H1 (cell line): ENCODE measurements around the gene POLR2H. TPM values are rescaled to one million over a fixed set of nuclear protein-coding genes. Genes with fewer than 3 reads are reported as not detected.

Source experiments
- CTCF ChIA-PET: fragments of 300-600 bp; sonication (Branson Sonifier 250); formaldehyde crosslinking; loops from one replicate; lab custom pipeline; 2021; ENCODE audit not compliant: partially characterized antibody; lab: Charles Lee
- POLR2A ChIA-PET: fragments of 300-600 bp; sonication (Branson Sonifier 250); formaldehyde crosslinking; loops from one replicate; lab custom pipeline; 2021; ENCODE audit warnings: inconsistent platforms; ENCODE audit not compliant: partially characterized antibody; lab: Charles Lee
- DNase-seq, 2 experiments: peaks; one replicate each; pipeline versions ENCODE4 v3.0.0 to v3.0.0-alpha.2; 2010 to 2022; ENCODE audit warnings: low spot score in 2 of 2, low read depth in 1 of 2, mixed read lengths in 1 of 2
- FAIRE-seq: peaks from 2 replicates; lab custom pipeline; 2011; peaks lifted over from hg19 to GRCh38; lab: Jason Lieb, UNC
- H2AFZ ChIP-seq: 2 replicates; pipeline ENCODE4 v1.8.1; 2012; ENCODE audit warnings: low read length, inconsistent platforms
- H2AK5ac ChIP-seq: 2 replicates; pipeline ENCODE4 v1.6.1; 2013; ENCODE audit warnings: low read depth, low read length
- H2BK120ac ChIP-seq: replicated peaks from 2 replicates; pipeline ENCODE3; 2013; ENCODE audit warnings: low read depth, low read length, inconsistent platforms
- H2BK12ac ChIP-seq: 2 replicates; pipeline ENCODE4 v1.6.1; 2013; ENCODE audit warnings: low read depth, low read length
- H2BK15ac ChIP-seq: 2 replicates; pipeline ENCODE4 v1.6.1; 2013; ENCODE audit warnings: low read length
- H2BK20ac ChIP-seq: 2 replicates; pipeline ENCODE4 v1.6.1; 2013; ENCODE audit warnings: low read length
- H2BK5ac ChIP-seq: 2 replicates; pipeline ENCODE4 v1.6.1; 2013; ENCODE audit warnings: low read depth, low read length
- H3K14ac ChIP-seq: 2 replicates; pipeline ENCODE4 v1.6.1; 2013; ENCODE audit warnings: inconsistent platforms; ENCODE audit not compliant: insufficient read length
- H3K18ac ChIP-seq: 2 replicates; pipeline ENCODE4 v1.6.1; 2013; ENCODE audit warnings: low read length; ENCODE audit errors: extremely low read depth
- H3K23ac ChIP-seq: 2 replicates; pipeline ENCODE4 v1.6.1; 2013; ENCODE audit warnings: inconsistent platforms; ENCODE audit not compliant: insufficient read length
- H3K23me2 ChIP-seq: 2 replicates; pipeline ENCODE4 v1.6.1; 2013; ENCODE audit warnings: low read depth, low read length
- H3K27ac ChIP-seq: 2 replicates; pipeline ENCODE4 v1.6.1; 2011; ENCODE audit warnings: low read depth, low read length, inconsistent platforms
- H3K27me3 ChIP-seq, 4 experiments: replicated peaks in 1 of 4; 1 replicate in 1 of 4; 2 replicates in 3 of 4; pipeline versions ENCODE4 v1.6.1 to v1.8.1; 2011 to 2013; ENCODE audit warnings: low read length in 3 of 4, mild to moderate bottlenecking in 3 of 4, inconsistent platforms in 2 of 4, mixed read lengths in 2 of 4, moderate library complexity in 1 of 4; ENCODE audit not compliant: control insufficient read depth in 3 of 4, insufficient read depth in 3 of 4; ENCODE audit errors: extremely low read depth in 1 of 4
- H3K36me3 ChIP-seq, 4 experiments: 2 replicates each; pipeline versions ENCODE4 v1.6.1 to v1.8.1; 2011 to 2013; ENCODE audit warnings: mild to moderate bottlenecking in 4 of 4, low read length in 3 of 4, moderate library complexity in 2 of 4, control low read depth in 1 of 4, inconsistent platforms in 1 of 4; ENCODE audit not compliant: insufficient read depth in 4 of 4, control insufficient read depth in 2 of 4
- H3K4ac ChIP-seq: replicated peaks from 2 replicates; pipeline ENCODE3; 2013; ENCODE audit warnings: low read length, low read depth, mixed read lengths, inconsistent platforms; ENCODE audit not compliant: insufficient read length
- H3K4me1 ChIP-seq, 4 experiments: replicated peaks in 1 of 4; 1 replicate in 1 of 4; 2 replicates in 3 of 4; pipeline versions ENCODE4 v1.6.1 to v1.8.1; 2011 to 2013; ENCODE audit warnings: low read length in 3 of 4, inconsistent platforms in 2 of 4, mixed read lengths in 1 of 4; ENCODE audit not compliant: insufficient read depth in 4 of 4, control insufficient read depth in 3 of 4
- H3K4me2 ChIP-seq, 2 experiments: 2 replicates each; pipeline versions ENCODE4 v1.6.1 to v1.8.1; 2011 to 2013; ENCODE audit warnings: low read depth in 2 of 2, low read length in 2 of 2, control low read depth in 1 of 2, inconsistent platforms in 1 of 2, mild to moderate bottlenecking in 1 of 2; ENCODE audit not compliant: insufficient read depth in 1 of 2
- H3K4me3 ChIP-seq, 4 experiments: fragments of 200-600, 300-600 bp in 1 of 4; sonication (generic), shearing (Covaris generic), sonication (Bioruptor Twin) in 1 of 4; 2 replicates each; pipeline versions ENCODE4 v1.5.1 to v1.8.1; 2011 to 2016; ENCODE audit warnings: low read length in 4 of 4, low read depth in 3 of 4, control low read depth in 2 of 4, inconsistent platforms in 2 of 4, mild to moderate bottlenecking in 2 of 4, mixed read lengths in 1 of 4, moderate library complexity in 1 of 4; ENCODE audit not compliant: insufficient read depth in 2 of 4; ENCODE audit errors: extremely low read depth in 1 of 4
- H3K56ac ChIP-seq: replicated peaks from 2 replicates; pipeline ENCODE3; 2013; ENCODE audit warnings: low read depth, mild to moderate bottlenecking, mixed read lengths, low read length, inconsistent platforms; ENCODE audit not compliant: insufficient read length
- H3K79me1 ChIP-seq: 2 replicates; pipeline ENCODE4 v1.6.1; 2013; ENCODE audit warnings: low read depth, low read length, control low read depth
- H3K79me2 ChIP-seq, 2 experiments: 2 replicates each; pipeline versions ENCODE4 v1.6.1 to v1.8.1; 2012 to 2013; ENCODE audit warnings: low read length in 2 of 2, mild to moderate bottlenecking in 2 of 2, inconsistent platforms in 1 of 2; ENCODE audit not compliant: insufficient read depth in 2 of 2, control insufficient read depth in 1 of 2
- H3K9ac ChIP-seq, 4 experiments: replicated peaks in 1 of 4; 1 replicate in 1 of 4; 2 replicates in 3 of 4; pipeline versions ENCODE4 v1.6.1 to v1.8.1; 2011 to 2013; ENCODE audit warnings: low read depth in 3 of 4, low read length in 3 of 4, control low read depth in 2 of 4, mild to moderate bottlenecking in 2 of 4, moderate library complexity in 2 of 4, inconsistent platforms in 1 of 4; ENCODE audit errors: extremely low read depth in 1 of 4
- H3K9me3 ChIP-seq, 2 experiments: 2 replicates each; pipeline versions ENCODE4 v1.6.1 to v1.8.1; 2012 to 2013; ENCODE audit warnings: mild to moderate bottlenecking in 2 of 2, moderate library complexity in 2 of 2, control low read depth in 1 of 2, inconsistent platforms in 1 of 2, low read depth in 1 of 2, low read length in 1 of 2, mixed read lengths in 1 of 2; ENCODE audit not compliant: insufficient read depth in 2 of 2
- H4K20me1 ChIP-seq, 2 experiments: replicated peaks in 1 of 2; 2 replicates each; pipeline versions ENCODE3 to v1.8.1; 2011 to 2013; ENCODE audit warnings: inconsistent platforms in 2 of 2, low read length in 2 of 2, mild to moderate bottlenecking in 1 of 2; ENCODE audit not compliant: insufficient read depth in 2 of 2, control insufficient read depth in 1 of 2
- H4K5ac ChIP-seq: 2 replicates; pipeline ENCODE4 v1.6.1; 2013; ENCODE audit warnings: low read length, low read depth, mixed read lengths, inconsistent platforms; ENCODE audit not compliant: insufficient read length
- H4K8ac ChIP-seq: 2 replicates; pipeline ENCODE4 v1.8.0; 2013; ENCODE audit warnings: mild to moderate bottlenecking, moderate library complexity, low read length, inconsistent platforms; ENCODE audit not compliant: insufficient read depth; ENCODE audit errors: extremely low read depth
- H4K91ac ChIP-seq: replicated peaks from 2 replicates; pipeline ENCODE3; 2013; ENCODE audit warnings: low read length, mixed read lengths, inconsistent platforms; ENCODE audit not compliant: insufficient read length
- BCL11A ChIP-seq, 2 experiments: IDR thresholded peaks; one replicate each; pipeline ENCODE4 v1.6.1; 2011; ENCODE audit warnings: low read depth in 2 of 2, low read length in 2 of 2, mild to moderate bottlenecking in 2 of 2
- POLR2A ChIP-seq, 2 experiments: IDR thresholded peaks; 1 replicate in 1 of 2; 2 replicates in 1 of 2; pipeline ENCODE4 v1.6.1; 2011; ENCODE audit warnings: low read depth in 2 of 2, low read length in 2 of 2, mild to moderate bottlenecking in 2 of 2; ENCODE audit errors: control extremely low read depth in 1 of 2
- WGBS, 2 experiments: shearing (Covaris generic) in 1 of 2; methylation state at CpG; one replicate each; pipeline versions ENCODE4 v1.1.6 to v1.1.7; 2013 to 2015; ENCODE audit warnings: low lambda C conversion rate in 2 of 2, mixed read lengths in 2 of 2, inconsistent platforms in 1 of 2, low coverage in 1 of 2, missing lambda C conversion rate in 1 of 2; ENCODE audit not compliant: insufficient replicate concordance in 2 of 2, insufficient coverage in 1 of 2, insufficient read length in 1 of 2; ENCODE audit errors: extremely low coverage in 1 of 2, missing lambda C conversion rate in 1 of 2; 5-methylcytosine and 5-hydroxymethylcytosine counted together
- polyA plus RNA-seq, 7 experiments: library from polyadenylated mRNA; depleted of rRNA in 3 of 7; stranded (reverse) in 5 of 7; unstranded in 2 of 7; fragments of >200 nt in 5 of 7; fragments of 200-250 nt in 2 of 7; gene quantifications; 1 replicate in 5 of 7; 2 replicates in 1 of 7; 4 replicates in 1 of 7; pipeline versions ENCODE4 v1.2.1 to v1.2.3, GENCODE V29; 2011 to 2013; ENCODE audit warnings: missing spikeins in 2 of 7, mixed read lengths in 2 of 7
- total RNA-seq: library from RNA; stranded (reverse); fragmentation: NEBNext Ultra II Directional; extraction: Animal tissue kit (Norgen Biotek cat#: 25700); gene quantifications from 2 replicates; pipeline ENCODE4 v1.2.1, GENCODE V29; 2021

The POLR2H gene
- total and polyA plus RNA-seq, 2 of the 8 experiments (the other 6 are each of a cell fraction or from before 2014, with no cell fraction given): 113 to 335 TPM

DNA sequence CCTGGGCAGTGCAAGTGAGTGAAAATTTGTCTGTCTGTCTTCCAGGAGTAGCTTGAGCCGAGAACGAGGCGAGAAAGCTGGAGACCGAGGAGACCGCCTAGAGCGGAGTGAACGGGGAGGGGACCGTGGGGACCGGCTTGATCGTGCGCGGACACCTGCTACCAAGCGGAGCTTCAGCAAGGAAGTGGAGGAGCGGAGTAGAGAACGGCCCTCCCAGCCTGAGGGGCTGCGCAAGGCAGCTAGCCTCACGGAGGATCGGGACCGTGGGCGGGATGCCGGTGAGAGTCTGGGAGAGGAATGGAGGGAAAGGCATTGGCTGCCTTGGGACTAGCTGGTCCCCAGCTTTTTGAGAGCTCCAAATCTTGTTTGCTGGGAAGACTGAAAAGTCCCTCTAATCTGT is 34.3 kb upstream of the POLR2H start:
- Histone ChIP-seq H3K23me2 (no peaks in the 10 kb centered on the region), H3K4me3 (no peak overlapping the region), H3K18ac (no peak overlapping the region), H4K5ac (no peak overlapping the region), H3K56ac (no peak overlapping the region), H2BK20ac (no peak overlapping the region), H3K14ac (no peak overlapping the region), H3K79me2 (peaks cover 0 to 4% of the 10 kb centered on the region in 2 experiments; a peak in 1 of 4 replicates), H4K8ac (no peak overlapping the region; the same call in 1 of the 2 replicates), H3K79me1 (peaks cover 5% of the 10 kb centered on the region), H3K9me3 (no peaks in the 10 kb centered on the region), H2BK120ac (no peak overlapping the region), H2BK12ac (no peak overlapping the region), H2AK5ac (no peak overlapping the region), H3K4me1 (no peaks in the 10 kb centered on the region), H4K91ac (no peak overlapping the region), H2BK15ac (no peak overlapping the region), H3K36me3 (peaks cover 74 to 99% (median 92%) of the 10 kb centered on the region in 4 experiments), H2AFZ (no peak overlapping the region), H3K4ac (no peak overlapping the region), H3K23ac (no peak overlapping the region), H3K27me3 (no peaks in the 10 kb centered on the region), H2BK5ac (no peak overlapping the region), H3K4me2 (no peak overlapping the region), H4K20me1 (peaks cover 12 to 20% of the 10 kb centered on the region in 2 experiments), H3K9ac (no peak overlapping the region), H3K27ac (no peak overlapping the region)
- no peak for TF ChIP-seq BCL11A (IDR thresholded peaks at IDR 0.05; ENCODE audit: low read depth in 2 of 2, low read length in 2 of 2)
- TF ChIP-seq POLR2A (IDR thresholded peaks at IDR 0.05; ENCODE audit: control extremely low read depth in 1 of 2, low read depth in 2 of 2, low read length in 2 of 2): no peak
- 98% methylated on average over 11 of the region's 21 CpGs; no CpG with 5 or more reads in 1 of the 2 experiments for WGBS, 2 experiments
- FAIRE-seq: no peak
- CTCF ChIA-PET: interaction anchor here (0.5 to 1.6 kb wide), 5 partner anchors 18 to 1037 kb away, joined by 3 to 10 read pairs (median 3); no protein-coding TSS in a partner anchor
- DNase-seq: no peak
- POLR2A ChIA-PET: interaction anchor here (0.7 to 9.8 kb wide), 14 partner anchors 8 to 129 kb away, joined by 3 to 148 read pairs (median 5); partner anchors contain the start of genes CAMK2N2 and EIF4G1
